WTC11 (cell line): ENCODE measurements around the gene ANKZF1. TPM values are rescaled to one million over a fixed set of nuclear protein-coding genes. Genes with fewer than 3 reads are reported as not detected.

ENCODE experiments used
- ATAC-seq: fragments of 200-7000 bp; cut with Tn5 transposase; 2 replicates; pipeline ENCODE4 v1.10.0; 2021; ENCODE audit warnings: mild to moderate bottlenecking, moderate library complexity
- CTCF ChIA-PET: fragments of 300-600 bp; sonication (Branson Sonifier 250); formaldehyde crosslinking; loops from one replicate; lab custom pipeline; 2021; ENCODE audit warnings: antibody characterized with exemption; lab: Charles Lee
- POLR2A ChIA-PET: fragments of 350-600 bp; sonication (Branson Sonifier 250); formaldehyde crosslinking; loops from one replicate; lab custom pipeline; 2021; ENCODE audit warnings: antibody characterized with exemption; lab: Charles Lee
- DNase-seq: peaks from one replicate; pipeline ENCODE4 v3.0.0; 2021; ENCODE audit warnings: low spot score
- H3K27ac Mint-ChIP-seq: 2 replicates; pipeline ENCODE4 v1.8.0; 2021; ENCODE audit warnings: mixed read lengths
- H3K27me3 Mint-ChIP-seq: 2 replicates; pipeline ENCODE4 v1.8.0; 2021; ENCODE audit warnings: low read depth, mild to moderate bottlenecking, moderate library complexity, mixed read lengths
- H3K36me3 Mint-ChIP-seq: 2 replicates; pipeline ENCODE4 v1.8.0; 2021; ENCODE audit warnings: mixed read lengths
- H3K4me1 Mint-ChIP-seq: 2 replicates; pipeline ENCODE4 v1.8.0; 2022; ENCODE audit warnings: mixed read lengths
- H3K4me3 Mint-ChIP-seq: 2 replicates; pipeline ENCODE4 v1.8.0; 2021; ENCODE audit warnings: mild to moderate bottlenecking, moderate library complexity, mixed read lengths
- H3K9me3 Mint-ChIP-seq: 2 replicates; pipeline ENCODE4 v1.8.0; 2021; ENCODE audit warnings: mixed read lengths
- CBFB ChIP-seq: sonication (generic); formaldehyde crosslinking; IDR thresholded peaks from 2 replicates; pipeline ENCODE4 v1.8.1; 2022; ENCODE audit warnings: mild to moderate bottlenecking, low read depth, missing genetic modification reagents
- CTCF ChIP-seq: fragments of 200-600 bp; IDR thresholded peaks from 2 replicates; pipeline ENCODE4 v1.8.0; 2022; ENCODE audit warnings: antibody characterized with exemption
- E2F1 ChIP-seq: sonication (generic); formaldehyde crosslinking; IDR thresholded peaks from 2 replicates; pipeline ENCODE4 v1.8.0; 2022; ENCODE audit warnings: mild to moderate bottlenecking, missing genetic modification reagents
- GRHL2 ChIP-seq: fragments of 250-450 bp; sonication (Bioruptor Pico); IDR thresholded peaks from 2 replicates; pipeline ENCODE4 v1.8.0; 2022; ENCODE audit warnings: mild to moderate bottlenecking, moderate library complexity; ENCODE audit not compliant: insufficient replicate concordance, severe bottlenecking
- IRF1 ChIP-seq: sonication (generic); formaldehyde crosslinking; IDR thresholded peaks from 2 replicates; pipeline ENCODE4 v1.8.0; 2023; ENCODE audit warnings: missing genetic modification reagents
- IRF2 ChIP-seq: sonication (generic); formaldehyde crosslinking; IDR thresholded peaks from 2 replicates; pipeline ENCODE4 v1.8.0; 2022; ENCODE audit warnings: low read depth, missing genetic modification reagents, borderline replicate concordance
- NR3C1 ChIP-seq: sonication (generic); formaldehyde crosslinking; conservative IDR thresholded peaks from 2 replicates; pipeline ENCODE4 v1.8.1; 2023; ENCODE audit warnings: low read depth, mild to moderate bottlenecking, missing genetic modification reagents
- PREB ChIP-seq: sonication (generic); formaldehyde crosslinking; IDR thresholded peaks from 2 replicates; pipeline ENCODE4 v1.8.1; 2022; ENCODE audit warnings: mild to moderate bottlenecking, missing genetic modification reagents, moderate library complexity, borderline replicate concordance
- USF1 ChIP-seq: sonication (generic); formaldehyde crosslinking; IDR thresholded peaks from 2 replicates; pipeline ENCODE4 v1.8.0; 2022; ENCODE audit warnings: mild to moderate bottlenecking, missing genetic modification reagents
- ZBTB21 ChIP-seq: sonication (generic); formaldehyde crosslinking; IDR thresholded peaks from 2 replicates; pipeline ENCODE4 v1.8.1; 2023; ENCODE audit warnings: mild to moderate bottlenecking, missing genetic modification reagents, borderline replicate concordance
- ZNF281 ChIP-seq: sonication (generic); formaldehyde crosslinking; IDR thresholded peaks from 2 replicates; pipeline ENCODE4 v1.8.0; 2023; ENCODE audit warnings: mild to moderate bottlenecking, missing genetic modification reagents
- ZNF416 ChIP-seq: fragments of 250-450 bp; sonication (Bioruptor Pico); IDR thresholded peaks from 2 replicates; pipeline ENCODE4 v1.9.0; 2021; ENCODE audit warnings: mild to moderate bottlenecking, inconsistent platforms
- total RNA-seq: library from RNA; stranded (reverse); gene quantifications from 3 replicates; pipeline ENCODE4 v1.2.3, GENCODE V29; 2021

The ANKZF1 gene
- total RNA-seq, 1 experiment from 2014 or later, result 70.4 TPM

- ChIA-PET POLR2A (interaction anchor here (0.7 kb wide), 1 partner anchor 495 kb away, joined by 3 read pairs; no protein-coding TSS in a partner anchor), CTCF (interaction anchor here (0.7 to 1.1 kb wide), 2 partner anchors 273 to 325 kb away, joined by 3 read pairs; no protein-coding TSS in a partner anchor)
- H3K4me3 Mint-ChIP-seq, result peak overlapping the region; percentile 74
- peaks cover 17% of the 10 kb centered on the region for H3K36me3 Mint-ChIP-seq
- DNase-seq, result no peak
- H3K4me1 Mint-ChIP-seq, result peaks cover 6% of the 10 kb centered on the region
- ATAC-seq, result no peak
- H3K27me3 Mint-ChIP-seq, result peaks cover 15% of the 10 kb centered on the region
- peaks cover 14% of the 10 kb centered on the region for H3K9me3 Mint-ChIP-seq
- H3K27ac Mint-ChIP-seq, result no peak overlapping the region
- TF ChIP-seq CTCF (no peak), NR3C1 (no peak), ZNF416 (CRISPR knock-in tag) (no peak), PREB (CRISPR knock-in tag) (no peak), E2F1 (no peak), IRF2 (no peak), IRF1 (no peak), GRHL2 (CRISPR knock-in tag) (no peak), USF1 (CRISPR knock-in tag) (no peak)
- TF ChIP-seq, all 79 proteins: peak for 0
Observed at GRCh38 chr2:219205165-219205538, 24.5 kb upstream of the ANKZF1 start.

GRCh38 chr2:219205981-219206327 is 23.7 kb upstream of the ANKZF1 start:
- H3K9me3 Mint-ChIP-seq, result peaks cover 8% of the 10 kb centered on the region
- no peak for DNase-seq
- peak overlapping the region; percentile 91 for H3K27ac Mint-ChIP-seq
- POLR2A ChIA-PET, result interaction anchor here (0.7 to 2.0 kb wide), 8 partner anchors 11 to 47 kb away, joined by 3 to 16 read pairs (median 6); partner anchors contain the start of genes ABCB6, ANKZF1, ATG9A and CNPPD1
- no peak for TF ChIP-seq ZBTB21 (CRISPR knock-in tag)
- TF ChIP-seq CBFB, result no peak
- no peak for TF ChIP-seq ZNF281
- no peak for ATAC-seq
- peaks cover 6% of the 10 kb centered on the region for H3K4me1 Mint-ChIP-seq
- peaks cover 15% of the 10 kb centered on the region for H3K27me3 Mint-ChIP-seq
- peaks cover 25% of the 10 kb centered on the region for H3K36me3 Mint-ChIP-seq
- CTCF ChIA-PET, result interaction anchor here (0.9 to 2.0 kb wide), 12 partner anchors 8 to 324 kb away, joined by 3 to 11 read pairs (median 6); partner anchors contain the start of genes CNPPD1, GLB1L and STK16
- peak overlapping the region; percentile 74 for H3K4me3 Mint-ChIP-seq
